Suprapubic skin (tissue), 4 donors: ENCODE data around the gene BMERB1.

ENCODE experiments used
- EP300 ChIP-seq: sonication (generic); formaldehyde crosslinking; IDR thresholded peaks from one replicate; pipeline ENCODE4 v1.6.1; 2017; ENCODE audit warnings: antibody characterized with exemption
- POLR2AphosphoS5 ChIP-seq, 3 donors: sonication (generic); formaldehyde crosslinking; IDR thresholded peaks; one replicate each; pipeline ENCODE4 v1.6.1; 2017; ENCODE audit warnings: antibody characterized with exemption in 3 of 3
- TF ChIP-seq, protein P1 (sequence below), 2 donors: fragments of 200-600 bp in 1 of 2; fragments of 450-650 bp in 1 of 2; sonication (generic) in 1 of 2; IDR thresholded peaks; one replicate each; pipeline ENCODE4 v1.5.1; 2016 to 2019; ENCODE audit warnings: antibody characterized with exemption in 2 of 2, mild to moderate bottlenecking in 1 of 2, moderate library complexity in 1 of 2

DNA sequence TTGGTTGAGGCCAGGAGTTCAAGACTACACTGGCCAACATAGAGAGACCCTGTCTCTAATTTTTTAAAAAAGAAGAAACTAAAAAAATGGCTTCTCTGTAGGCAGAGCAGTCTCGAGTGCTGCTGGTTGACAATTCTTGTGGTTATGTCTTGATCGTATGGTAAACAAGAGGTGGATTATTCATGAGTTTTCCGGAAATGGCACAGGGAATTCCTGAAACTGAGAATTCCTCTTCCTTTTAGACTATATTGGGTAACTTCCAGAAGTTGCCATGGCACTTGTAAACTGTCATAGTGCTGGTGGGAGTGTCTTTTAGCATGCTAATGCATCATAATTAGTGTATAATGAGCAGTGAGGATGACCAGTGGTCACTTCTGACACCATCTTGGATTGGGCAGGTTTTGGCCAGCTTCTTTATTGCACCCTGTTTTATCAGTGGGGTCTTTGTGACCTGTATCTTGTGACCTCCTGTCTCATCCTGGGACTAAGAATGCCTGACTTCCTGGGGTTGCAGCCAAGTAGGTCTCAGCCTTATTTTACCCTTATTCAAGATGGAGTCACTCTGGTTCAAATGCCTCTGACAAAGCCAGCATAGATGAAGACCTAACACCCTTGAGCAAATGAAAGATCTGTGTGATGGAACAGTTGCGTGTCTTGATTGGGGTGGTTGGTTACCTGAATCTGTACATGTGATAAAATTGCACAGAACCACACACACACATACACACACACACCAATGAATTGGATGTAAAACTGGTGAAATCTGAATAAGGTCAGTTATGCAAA is 30.2 kb downstream of the BMERB1 start:
- TF ChIP-seq, protein P1, sequence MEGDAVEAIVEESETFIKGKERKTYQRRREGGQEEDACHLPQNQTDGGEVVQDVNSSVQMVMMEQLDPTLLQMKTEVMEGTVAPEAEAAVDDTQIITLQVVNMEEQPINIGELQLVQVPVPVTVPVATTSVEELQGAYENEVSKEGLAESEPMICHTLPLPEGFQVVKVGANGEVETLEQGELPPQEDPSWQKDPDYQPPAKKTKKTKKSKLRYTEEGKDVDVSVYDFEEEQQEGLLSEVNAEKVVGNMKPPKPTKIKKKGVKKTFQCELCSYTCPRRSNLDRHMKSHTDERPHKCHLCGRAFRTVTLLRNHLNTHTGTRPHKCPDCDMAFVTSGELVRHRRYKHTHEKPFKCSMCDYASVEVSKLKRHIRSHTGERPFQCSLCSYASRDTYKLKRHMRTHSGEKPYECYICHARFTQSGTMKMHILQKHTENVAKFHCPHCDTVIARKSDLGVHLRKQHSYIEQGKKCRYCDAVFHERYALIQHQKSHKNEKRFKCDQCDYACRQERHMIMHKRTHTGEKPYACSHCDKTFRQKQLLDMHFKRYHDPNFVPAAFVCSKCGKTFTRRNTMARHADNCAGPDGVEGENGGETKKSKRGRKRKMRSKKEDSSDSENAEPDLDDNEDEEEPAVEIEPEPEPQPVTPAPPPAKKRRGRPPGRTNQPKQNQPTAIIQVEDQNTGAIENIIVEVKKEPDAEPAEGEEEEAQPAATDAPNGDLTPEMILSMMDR (IDR thresholded peaks at IDR 0.05): no peak
- TF ChIP-seq EP300: no peak
- TF ChIP-seq POLR2AphosphoS5 (IDR thresholded peaks at IDR 0.05): no peak
